T-helper 1 cell (primary cell): ENCODE results near the gene ZFP3.
"Not testable (repeated sequence)": the region's sequence is repeated elsewhere in the genome, so short reads cannot be mapped to it uniquely, and the experiment has no call there.

Source experiments
- DNase-seq, 5 donors: peaks; one replicate each; pipeline ENCODE4 v3.0.0-alpha.2; 2012 to 2020

Gene ZFP3

DNA sequence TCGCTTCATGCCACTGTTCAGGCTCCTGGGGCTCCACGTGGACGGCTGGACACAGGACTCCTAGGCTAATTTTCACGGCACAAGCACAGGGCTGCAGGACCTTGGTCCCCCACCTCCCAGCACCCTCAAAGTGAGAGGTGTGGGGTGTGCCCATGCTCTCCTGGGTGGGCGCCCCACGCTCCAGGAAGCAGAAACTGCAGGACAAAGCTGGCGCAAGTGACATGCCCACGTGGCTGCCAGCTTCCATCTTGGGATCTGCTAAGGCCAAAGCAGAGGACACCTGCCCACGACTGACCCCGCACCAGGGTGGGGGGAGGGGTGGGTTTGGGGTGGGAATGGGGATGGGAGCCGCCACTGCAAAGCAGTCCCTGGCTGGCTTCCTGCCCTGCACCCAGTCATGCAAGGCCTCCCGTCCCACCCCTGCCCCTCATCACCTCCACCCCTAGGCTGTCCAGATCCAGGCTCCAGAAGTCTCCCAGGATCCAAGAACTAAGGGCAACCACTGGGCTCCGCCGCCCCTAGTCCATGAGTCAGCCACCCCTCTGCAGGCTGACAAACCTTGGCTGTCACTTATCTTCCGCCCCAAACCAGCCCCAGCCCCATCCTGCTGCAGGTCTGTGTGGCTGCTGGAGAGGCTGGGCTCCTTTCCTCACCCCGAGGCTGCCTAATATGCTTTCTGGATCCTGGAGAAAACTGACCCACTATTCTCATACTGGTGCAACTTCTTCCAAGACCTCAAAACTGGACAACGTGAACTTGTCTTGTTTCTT is 48.6 kb downstream of the ZFP3 start:
- no peak for DNase-seq

- DNase-seq = no peak
These were observed 49.6 kb downstream of the ZFP3 start for GRCh38 chr17:5127910-5128309.

DNA sequence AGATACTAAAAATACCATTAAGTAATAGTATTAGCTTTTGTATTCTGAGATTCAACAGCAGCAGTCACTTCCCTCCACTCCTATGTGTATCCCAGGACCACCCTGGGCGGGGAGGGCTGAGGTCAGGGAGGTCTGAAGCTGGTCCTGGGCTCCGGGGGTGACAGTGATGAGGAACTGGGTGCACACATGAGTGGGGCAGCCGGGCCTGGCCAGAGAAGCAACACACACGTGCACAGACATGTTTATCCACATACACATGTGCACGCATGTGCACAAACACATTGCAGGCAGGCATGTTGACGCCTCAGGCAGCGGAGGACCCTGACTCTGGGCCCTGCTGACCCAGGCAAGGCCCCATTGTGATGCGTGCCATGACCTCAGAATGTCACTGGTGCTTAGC is 50.1 kb downstream of the ZFP3 start:
- DNase-seq = not testable (repeated sequence)

DNA sequence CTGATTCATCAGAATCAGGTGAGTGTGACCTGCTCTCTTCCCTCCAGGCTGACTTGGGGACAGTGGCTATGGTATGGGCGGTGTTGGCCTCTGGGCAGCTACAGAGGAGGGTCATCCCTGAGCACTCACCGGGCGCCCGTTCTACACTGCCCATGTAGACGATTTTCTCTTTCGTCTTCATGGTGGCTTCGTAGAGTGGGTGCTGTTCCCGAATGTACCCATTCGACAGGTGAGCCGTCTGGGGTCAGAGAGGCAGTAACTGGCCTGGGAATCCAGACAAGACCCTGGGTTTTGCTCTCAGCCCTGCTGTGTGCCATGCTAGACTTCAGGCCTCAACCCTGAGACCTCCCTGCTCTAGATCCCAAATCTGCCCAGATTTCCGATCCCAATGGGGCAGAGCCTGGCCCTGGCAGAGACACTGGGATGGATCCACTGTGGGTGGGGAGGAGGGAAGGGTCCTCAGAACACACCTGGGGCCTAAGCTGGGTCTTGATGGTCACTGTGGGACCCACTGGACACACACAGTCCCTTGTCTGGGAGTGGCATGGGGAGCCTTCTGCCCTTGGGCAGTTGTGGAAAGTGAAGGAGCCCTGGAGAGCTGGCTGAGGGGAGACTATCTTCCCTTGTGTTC is 50.8 kb downstream of the ZFP3 start:
- no peak for DNase-seq

DNA sequence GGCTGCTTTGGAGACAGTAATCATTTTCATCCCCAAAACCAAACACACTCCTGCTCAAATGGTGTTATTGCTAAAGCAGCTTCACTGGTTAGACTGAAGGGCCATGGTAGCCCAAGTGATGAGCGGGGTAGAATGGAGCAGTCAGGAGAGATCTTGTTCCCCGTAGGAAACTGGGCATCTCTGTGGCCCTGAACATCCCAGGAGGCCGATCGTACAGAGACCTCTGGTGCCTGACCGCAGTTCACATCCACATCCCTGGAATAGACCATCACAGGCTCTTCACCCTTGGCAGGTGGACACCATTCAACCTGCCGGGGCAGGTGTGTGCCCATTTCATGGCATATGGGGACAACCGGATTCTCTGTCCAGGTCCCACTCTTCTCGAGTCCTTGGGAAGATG is 51.5 kb downstream of the ZFP3 start:
- not testable (repeated sequence) for DNase-seq

- DNase-seq = not testable (repeated sequence)
These were observed 52.0 kb downstream of the ZFP3 start for GRCh38 chr17:5130261-5130660.

GRCh38 chr17:5130687-5131086 is 52.4 kb downstream of the ZFP3 start:
- not testable (repeated sequence) for DNase-seq

- no peak for DNase-seq
These were observed 53.0 kb downstream of the ZFP3 start for GRCh38 chr17:5131146-5131715.

DNA sequence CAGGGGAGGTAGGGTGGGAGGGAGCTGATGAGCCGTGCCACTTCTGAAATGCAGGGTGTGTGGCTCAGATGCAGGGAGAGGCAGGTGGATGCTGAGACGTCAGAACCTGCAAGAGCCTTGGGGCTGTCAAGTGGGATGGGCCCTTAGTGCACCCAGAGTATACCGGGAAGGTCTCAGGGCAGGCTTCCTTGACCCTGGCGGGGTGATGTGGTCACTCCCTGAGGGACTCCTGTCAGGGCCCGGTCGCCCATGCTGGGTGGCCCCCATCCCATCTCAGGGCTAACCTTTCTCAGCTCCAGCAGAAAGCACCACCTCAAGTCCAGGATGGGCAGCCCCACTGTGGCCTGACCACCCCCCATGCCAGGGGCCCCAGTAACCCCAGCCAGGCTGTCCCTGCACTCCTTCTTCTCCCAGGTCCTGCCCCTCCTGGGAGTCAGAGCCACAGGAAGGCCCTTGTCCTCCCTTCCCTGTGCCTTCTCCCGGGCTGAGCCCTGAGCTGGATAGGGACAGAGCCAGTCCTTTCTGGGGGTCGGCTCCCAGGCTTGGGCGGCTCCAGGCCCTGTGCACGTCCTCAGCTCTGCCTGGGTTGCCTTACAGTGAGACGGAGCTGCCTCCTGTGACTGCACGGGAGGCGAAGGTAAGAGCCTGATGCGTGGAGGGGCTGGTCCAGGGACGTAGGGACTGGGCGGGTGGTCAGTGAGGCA is 53.7 kb downstream of the ZFP3 start:
- not testable (repeated sequence) for DNase-seq

DNA sequence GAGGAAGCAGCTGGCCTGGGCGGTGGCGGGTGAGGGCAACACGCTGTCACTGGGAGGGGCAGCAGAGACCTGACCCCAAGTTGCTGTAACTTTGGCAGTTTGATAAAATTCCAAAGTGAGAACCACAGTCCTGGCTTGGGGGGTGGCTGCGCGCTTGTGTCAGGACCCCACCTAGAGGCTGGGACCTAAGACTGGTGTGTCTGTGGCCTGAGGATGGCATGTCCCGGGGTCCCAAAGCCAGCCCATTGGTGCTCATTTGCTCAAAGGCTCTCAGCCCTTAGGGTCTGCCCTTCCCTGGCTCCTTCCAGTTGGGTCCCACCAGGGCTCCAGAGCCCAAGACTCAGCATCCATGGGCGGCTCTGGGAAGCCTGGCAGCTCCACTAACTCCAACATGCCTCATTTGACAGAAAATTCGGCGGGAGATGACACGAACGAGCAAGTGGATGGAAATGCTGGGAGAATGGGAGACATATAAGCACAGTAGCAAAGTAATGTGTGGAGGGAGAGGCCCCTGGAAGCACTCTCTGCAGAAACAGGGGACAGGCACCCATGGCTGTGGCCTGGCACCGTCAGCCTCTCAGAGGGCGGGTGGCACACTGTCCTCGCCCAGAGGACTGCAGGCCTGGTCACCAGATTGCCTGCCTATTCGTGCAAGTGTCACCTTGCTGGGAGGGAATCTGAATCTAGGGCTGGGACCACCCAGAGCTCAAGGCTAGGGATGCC is 54.4 kb downstream of the ZFP3 start:
- DNase-seq = not testable (repeated sequence)

GRCh38 chr17:5133311-5133710 is 55.0 kb downstream of the ZFP3 start:
- no peak for DNase-seq

DNA sequence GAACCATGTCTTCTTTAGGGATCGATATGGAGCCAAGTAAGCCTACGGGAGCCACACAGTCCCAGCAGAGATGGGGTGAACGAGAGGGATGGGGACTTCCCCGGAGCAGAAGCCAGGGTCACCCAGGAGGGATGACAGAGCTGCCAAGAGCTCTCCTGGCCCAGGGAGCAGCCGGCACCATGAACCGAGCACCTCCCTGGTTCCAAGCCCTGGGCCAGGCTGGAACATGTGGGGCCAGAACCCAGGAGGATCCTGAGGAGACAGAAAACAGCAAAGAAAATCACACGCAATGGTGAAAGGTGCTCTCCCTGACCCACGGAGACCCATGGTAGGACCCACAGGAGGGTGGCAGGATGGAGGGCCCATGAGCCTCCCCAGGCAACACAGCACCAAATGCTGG is 55.7 kb downstream of the ZFP3 start:
- not testable (repeated sequence) for DNase-seq

GRCh38 chr17:5134571-5134970 is 56.3 kb downstream of the ZFP3 start:
- not testable (repeated sequence) for DNase-seq

DNA sequence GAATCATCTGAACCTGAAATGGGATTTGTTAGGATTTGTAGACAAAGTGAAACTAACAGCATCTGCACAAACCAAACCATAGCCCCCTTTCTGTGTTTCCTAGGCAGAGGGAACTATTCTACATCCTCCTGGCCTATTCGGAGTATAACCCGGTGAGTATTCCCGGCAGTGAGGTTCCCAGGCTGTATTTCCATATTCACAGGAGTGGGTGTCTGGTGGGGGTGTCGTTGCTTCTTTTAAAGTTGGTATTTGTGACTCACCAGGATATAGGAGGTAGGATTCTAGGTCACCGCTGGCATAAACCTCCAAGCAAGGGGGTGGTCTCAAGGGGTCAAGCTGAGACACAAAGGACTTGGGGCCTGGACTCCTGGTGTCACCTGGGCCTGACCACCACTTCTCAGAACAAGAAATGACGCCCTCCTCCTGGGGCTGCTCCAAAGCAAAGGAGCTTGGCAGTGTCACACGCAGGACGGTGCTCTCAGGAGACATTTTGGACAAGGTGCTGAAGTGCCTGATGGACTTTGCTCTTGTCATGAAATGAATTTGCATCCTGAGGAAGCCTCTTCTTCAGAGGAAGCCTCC is 57.0 kb downstream of the ZFP3 start:
- DNase-seq = not testable (repeated sequence)

DNA sequence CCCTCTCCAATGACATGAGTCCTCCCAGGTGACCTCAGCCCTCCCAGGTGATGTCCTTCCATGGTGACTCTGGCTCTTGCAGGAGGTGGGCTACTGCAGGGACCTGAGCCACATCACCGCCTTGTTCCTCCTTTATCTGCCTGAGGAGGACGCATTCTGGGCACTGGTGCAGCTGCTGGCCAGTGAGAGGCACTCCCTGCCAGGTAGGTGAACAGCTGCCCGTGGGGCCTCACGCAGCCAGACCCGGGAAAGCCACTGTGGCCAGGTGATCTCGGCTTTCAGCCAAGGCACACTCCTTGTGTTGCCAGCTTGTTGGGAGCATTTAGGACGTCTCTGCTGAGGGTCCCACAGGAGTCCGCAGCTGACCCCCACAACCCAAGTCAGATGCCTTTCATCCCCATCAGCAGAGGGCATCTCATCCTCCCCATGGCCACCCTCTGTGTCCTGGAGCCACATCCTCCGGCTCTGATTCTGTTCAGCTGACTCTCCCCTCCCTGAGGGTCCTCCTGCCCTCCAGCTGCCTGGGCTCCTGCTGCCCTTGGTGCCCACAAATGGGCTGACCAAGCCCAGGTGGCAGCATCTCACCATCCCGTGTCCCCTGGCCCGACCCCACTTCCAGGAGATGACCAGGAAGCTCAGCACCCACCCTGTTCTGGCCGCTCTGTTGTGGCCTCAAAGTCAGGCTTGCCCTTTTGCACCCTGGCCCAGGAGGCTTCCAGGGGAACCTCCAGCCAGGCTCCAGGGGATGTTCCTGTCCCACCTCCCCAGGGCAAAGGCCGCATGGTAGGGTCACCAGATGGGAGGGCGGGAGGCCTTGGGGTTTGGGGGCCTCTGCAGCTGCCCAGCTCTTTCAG is 57.7 kb downstream of the ZFP3 start:
- no peak for DNase-seq

DNA sequence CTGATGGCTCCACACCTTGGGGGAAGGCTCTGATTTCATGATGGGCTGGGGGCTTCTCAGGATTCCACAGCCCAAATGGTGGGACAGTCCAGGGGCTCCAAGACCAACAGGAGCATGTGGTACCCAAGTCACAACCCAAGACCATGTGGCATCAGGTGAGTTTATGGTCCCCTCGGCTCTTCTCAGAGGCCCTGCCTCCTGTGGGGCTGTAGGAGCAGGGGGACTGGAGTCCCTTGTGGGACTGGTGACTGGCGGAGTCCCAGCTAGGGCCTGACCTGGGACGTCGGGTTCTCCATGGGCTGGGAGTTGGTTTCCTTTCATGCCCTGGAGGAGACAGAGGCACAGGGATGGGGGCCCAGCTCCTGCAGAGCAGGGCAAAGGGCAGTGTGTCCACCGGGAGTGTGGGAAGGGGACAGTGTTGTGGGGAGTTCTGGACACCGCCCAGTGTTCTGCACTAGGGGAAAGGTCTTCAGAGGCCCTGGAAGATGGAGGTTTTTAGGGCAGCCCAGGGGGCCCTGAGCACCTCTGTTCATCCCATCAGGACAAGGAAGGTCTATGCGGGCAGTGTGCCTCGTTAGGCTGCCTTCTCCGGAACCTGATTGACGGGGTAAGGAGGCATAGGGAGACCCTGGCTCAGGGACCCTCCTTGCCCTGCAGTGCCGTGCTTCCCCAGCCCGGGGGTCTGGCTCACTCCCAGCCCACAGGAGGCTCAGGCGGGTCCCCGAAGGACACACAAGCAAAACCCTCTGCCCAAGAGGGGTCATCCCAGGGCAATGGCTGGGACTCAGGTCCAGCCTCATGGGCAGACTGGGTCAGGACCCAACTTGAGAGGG is 58.5 kb downstream of the ZFP3 start:
- not testable (repeated sequence) for DNase-seq

DNA sequence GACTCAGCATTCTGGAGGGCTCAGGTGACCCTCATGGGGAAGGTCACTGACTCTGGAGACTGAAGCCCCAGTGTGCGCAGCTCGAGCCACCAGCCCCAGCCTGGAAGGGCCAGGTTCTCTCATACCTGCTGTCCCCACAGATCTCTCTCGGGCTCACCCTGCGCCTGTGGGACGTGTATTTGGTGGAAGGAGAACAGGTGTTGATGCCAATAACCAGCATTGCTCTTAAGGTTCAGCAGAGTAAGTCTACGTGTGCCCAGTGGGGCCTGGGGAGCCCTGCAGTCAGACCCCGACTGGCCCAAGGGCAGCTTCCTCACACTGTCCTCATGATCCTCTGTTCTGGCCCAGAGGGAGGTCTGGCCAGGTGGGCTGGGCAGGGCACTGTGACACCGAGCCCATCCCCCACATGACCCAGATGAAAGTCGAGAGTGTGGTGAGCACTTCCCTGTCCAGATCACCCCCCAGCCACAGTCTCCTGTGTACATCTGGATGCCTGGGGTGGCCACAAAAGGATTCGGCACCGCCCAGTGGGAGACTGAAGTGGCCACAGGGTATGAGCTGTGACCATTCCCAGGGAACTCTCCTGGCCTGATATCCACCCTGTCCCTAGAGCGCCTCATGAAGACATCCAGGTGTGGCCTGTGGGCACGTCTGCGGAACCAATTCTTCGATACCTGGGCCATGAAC is 59.4 kb downstream of the ZFP3 start:
- not testable (repeated sequence) for DNase-seq

DNA sequence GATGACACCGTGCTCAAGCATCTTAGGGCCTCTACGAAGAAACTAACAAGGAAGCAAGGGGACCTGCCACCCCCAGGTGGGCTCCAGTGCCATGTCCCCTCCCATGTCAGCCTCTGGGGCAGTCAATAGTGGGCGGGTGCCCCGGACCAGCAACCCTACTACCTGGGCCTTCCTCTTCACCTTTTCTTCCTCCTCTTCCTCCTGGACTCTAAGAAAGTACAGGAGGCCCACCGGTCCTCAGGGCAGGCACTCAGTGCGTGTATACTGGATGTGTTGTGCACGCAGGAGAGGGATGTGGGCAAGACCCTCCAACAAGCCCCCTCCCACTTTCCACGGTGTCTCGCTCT is 59.9 kb downstream of the ZFP3 start:
- DNase-seq = not testable (repeated sequence)

GRCh38 chr17:5138616-5139457 is 60.6 kb downstream of the ZFP3 start:
- DNase-seq = no peak
